Hepatocyte (in vitro differentiated cells): Measurements from ENCODE around the gene CAST.

Source experiments
- EZH2 ChIP-seq: fragments of 200-600 bp; sonication (generic); IDR thresholded peaks from 2 replicates; pipeline ENCODE4 v1.6.1; 2016; ENCODE audit warnings: antibody characterized with exemption, mild to moderate bottlenecking, borderline replicate concordance
- EZH2phosphoT487 ChIP-seq: fragments of 200-600 bp; sonication (generic); IDR thresholded peaks from one replicate; pipeline ENCODE4 v1.6.1; 2018; ENCODE audit warnings: antibody characterized with exemption, mild to moderate bottlenecking, low read depth, moderate library complexity; ENCODE audit not compliant: unreplicated experiment, severe bottlenecking
- TF ChIP-seq, protein P1 (sequence below): fragments of 200-600 bp; sonication (generic); IDR thresholded peaks from 2 replicates; pipeline ENCODE4 v1.5.1; 2016; ENCODE audit warnings: antibody characterized with exemption, mild to moderate bottlenecking; ENCODE audit not compliant: poor library complexity

- TF ChIP-seq, protein P1, sequence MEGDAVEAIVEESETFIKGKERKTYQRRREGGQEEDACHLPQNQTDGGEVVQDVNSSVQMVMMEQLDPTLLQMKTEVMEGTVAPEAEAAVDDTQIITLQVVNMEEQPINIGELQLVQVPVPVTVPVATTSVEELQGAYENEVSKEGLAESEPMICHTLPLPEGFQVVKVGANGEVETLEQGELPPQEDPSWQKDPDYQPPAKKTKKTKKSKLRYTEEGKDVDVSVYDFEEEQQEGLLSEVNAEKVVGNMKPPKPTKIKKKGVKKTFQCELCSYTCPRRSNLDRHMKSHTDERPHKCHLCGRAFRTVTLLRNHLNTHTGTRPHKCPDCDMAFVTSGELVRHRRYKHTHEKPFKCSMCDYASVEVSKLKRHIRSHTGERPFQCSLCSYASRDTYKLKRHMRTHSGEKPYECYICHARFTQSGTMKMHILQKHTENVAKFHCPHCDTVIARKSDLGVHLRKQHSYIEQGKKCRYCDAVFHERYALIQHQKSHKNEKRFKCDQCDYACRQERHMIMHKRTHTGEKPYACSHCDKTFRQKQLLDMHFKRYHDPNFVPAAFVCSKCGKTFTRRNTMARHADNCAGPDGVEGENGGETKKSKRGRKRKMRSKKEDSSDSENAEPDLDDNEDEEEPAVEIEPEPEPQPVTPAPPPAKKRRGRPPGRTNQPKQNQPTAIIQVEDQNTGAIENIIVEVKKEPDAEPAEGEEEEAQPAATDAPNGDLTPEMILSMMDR, result no peak
- TF ChIP-seq EZH2 (no peak), EZH2phosphoT487 (no peak)
Observed at GRCh38 chr5:96734871-96735325, 72.7 kb downstream of the CAST start.
